Measurements from ENCODE around the gene NKAIN4.
"Not testable (repeated sequence)": the region's sequence is repeated elsewhere in the genome, so short reads cannot be mapped to it uniquely, and the experiment has no call there.

NKAIN4 gene

DNA sequence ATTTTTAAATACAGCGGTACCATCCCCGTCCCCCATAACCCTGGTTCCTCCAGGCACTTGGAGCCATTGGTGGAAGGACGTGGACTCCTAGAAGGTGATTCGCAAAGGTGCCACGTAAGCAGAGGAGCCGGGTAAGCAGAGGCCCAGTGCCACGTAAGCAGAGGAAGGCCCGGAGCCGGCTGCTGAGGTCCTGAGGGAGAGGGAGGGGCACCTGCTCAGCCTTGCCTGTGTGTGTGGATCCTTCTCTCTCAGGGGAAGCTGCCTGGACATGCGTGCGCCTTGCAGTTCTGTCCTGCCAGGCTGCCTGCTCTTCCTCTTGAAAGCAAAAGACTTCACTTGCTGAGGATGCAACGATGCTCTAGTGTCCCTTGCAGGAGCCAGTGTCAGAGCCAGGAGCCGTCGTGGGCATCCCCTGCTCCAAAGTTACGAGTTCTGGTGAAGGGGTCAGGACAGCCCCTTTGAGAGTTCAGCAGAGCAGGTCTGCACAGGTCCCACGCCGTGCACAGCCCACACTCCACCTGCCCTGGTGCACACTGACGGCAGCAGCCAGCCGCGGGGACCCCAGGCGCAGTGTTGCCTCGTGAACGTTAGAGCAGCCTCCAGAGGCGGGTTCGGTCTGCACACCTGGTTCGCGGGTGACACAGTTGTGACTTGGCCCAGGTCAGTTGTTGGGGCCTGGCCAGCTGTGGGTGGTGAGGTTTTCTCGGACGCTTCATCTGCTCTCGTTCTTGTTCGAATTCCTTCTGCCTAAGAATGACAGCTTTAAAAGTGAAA is 1.9 kb upstream of the NKAIN4 start:
- DNase-seq = no peak

DNA sequence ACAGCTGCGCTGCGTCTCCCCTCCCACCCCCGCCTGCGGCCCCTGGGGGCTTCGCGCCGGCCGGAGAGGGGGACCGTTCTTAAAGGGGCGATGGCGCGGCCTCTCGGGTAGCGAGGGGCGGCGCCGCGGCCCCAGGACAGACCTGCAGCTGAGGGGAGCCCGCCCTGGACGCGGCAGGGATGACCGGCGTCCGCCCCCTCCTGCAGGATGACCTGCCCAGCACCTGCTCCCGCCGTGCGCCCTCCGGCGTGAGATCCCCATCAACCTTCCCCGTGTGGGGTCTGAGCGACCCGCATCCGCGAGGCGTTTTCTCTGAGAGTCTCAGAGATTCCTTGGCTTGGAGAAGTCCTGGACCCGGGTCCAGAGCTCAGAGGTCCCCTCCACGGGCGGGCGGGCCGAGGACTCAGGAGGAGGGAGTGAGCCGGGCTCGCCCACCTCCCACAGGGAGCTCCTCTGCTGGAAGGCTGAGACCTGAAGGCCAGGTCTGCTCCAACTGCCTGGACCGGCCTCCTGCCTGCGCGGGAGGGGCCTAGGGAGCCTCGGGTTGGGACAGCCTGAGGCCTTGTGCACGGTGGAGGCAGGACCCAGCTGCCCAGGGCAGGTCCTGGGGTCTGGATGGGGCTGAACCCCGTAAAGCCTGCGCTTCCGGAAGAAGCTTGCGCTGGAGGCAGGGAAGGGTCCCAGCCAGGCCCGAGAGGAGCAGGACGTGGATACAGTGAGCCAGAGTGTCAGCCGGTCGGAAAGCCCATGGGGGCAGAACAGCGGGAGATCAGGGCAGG is 532 bp upstream of the NKAIN4 start:
- no peak for DNase-seq

DNA sequence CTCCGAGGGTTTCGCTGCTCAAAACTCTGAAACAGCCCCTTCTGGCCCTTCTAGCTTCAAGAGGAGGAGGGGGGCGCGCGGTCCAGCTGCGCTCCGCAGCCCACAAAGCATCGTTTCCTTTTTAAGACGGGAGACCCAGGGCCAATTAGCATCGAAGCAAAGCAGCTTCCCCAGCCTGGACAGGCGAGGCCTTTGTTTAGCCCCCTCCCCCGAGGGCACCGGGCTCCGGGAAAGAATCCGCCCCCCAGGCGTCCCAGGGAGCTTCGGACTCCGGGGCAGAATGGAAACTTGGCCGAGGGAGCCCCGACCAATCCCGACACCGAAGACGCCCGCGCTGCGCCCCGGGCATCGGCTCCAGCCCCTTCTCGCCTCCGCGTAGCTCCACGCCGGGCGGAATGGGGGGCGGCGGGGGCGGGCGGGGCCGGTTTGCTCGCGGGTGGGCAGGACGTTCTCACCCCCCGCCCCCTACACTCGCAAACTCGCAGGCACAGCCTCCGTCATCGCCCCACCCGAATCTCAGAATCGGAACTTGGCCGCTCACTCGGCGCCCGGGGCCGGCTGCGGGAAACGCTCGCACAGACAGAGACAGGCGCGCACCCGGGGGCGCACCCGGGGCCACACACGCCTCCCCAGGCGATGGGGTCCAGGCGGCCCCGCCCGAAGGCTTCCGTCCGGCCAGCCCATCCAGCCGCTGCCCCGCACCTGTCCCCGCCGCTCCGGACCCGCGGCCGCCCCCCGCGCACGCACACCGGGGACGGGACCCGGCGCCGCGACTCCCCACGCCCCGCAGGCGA is 628 bp downstream of the NKAIN4 start:
- DNase-seq = no peak

- DNase-seq = no peak
These were observed 1.2 kb downstream of the NKAIN4 start for GRCh38 chr20:63253065-63253437.

DNA sequence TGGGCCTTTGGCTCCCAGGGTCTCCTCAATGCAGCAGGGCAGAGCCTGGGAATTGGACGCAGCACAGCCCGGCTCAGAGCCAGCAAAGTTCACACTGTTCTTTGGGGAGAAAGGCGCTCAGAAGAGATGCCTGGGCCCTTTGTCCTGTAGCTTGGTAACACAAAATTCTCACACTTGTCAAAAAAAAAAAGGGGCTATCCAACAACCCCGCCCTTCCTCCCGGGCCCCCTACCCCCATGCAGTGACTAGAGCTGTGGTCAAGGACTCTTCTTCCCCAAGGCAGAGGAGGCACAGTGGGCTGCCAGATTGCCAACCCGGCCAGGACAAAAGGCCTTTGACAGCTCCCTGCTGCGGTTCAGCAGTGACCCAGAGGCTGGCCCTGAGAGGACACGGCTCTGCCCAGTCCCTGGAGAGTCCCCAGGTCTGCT is 2.0 kb downstream of the NKAIN4 start:
- no peak for DNase-seq

- not testable (repeated sequence) for DNase-seq
These were observed 2.9 kb downstream of the NKAIN4 start for GRCh38 chr20:63251350-63251749.

DNA sequence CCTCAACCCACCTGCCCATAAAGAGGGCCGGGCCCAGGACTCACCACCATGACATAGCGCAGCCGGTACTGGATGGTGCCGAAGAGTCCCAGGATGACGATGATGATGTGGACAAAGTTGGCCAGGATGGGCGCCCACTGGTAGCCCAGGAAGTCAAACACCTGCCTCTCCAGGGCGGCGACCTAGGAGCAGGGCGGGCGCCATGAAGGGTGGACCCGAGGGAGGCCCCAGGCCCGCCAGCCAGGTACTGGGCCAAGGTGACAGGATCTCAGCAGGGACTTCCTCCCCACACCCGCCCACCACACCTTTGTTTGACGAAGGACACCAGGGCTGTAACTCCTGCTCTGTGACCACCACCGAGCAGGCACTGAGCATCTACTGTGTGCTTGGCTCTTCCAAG is 4.4 kb downstream of the NKAIN4 start:
- no peak for DNase-seq

GRCh38 chr20:63248835-63249591 is 5.2 kb downstream of the NKAIN4 start:
- no peak for DNase-seq

- no peak for DNase-seq
These were observed 6.5 kb downstream of the NKAIN4 start for GRCh38 chr20:63247671-63248228.

- no peak for DNase-seq
These were observed 7.6 kb downstream of the NKAIN4 start for GRCh38 chr20:63246490-63247288.

GRCh38 chr20:63244468-63244867 is 9.8 kb downstream of the NKAIN4 start:
- no peak for DNase-seq

DNA sequence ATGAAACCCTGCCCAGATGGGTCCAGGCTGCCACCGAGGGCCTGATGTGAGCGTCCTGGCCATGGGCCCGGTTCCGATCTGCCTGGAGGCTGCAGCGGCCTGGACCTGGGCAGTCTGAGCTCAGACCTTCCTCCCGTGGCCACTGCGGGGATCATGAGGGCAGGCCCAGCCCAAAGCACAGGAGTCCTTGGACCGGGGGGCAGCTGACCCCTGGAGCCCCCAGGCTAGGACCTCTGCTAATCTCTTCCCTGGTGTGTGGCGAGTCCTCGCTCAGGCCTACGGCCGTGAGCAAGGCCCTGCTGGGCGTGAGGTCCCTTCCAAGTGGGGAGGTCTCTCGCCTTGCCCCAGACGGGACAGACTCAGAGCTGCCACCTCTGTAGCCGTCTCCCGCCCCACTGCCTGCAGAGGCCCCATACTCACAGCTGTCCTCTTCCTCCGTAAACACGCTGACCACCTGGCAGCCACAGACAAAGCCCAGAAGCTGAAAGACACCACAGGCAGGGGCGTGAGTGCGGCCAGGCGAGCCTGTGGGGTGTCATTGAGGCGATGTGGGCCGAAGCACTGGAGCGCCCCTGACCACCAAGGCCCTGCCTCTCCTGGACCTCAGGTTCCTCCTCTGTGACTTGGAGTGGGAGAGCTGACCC is 10.5 kb downstream of the NKAIN4 start:
- DNase-seq = no peak

GRCh38 chr20:63242736-63243135 is 11.5 kb downstream of the NKAIN4 start:
- DNase-seq = no peak

- DNase-seq = no peak
These were observed 13.0 kb downstream of the NKAIN4 start for GRCh38 chr20:63241272-63241671.

GRCh38 chr20:63240004-63240403 is 14.3 kb downstream of the NKAIN4 start:
- no peak for DNase-seq

DNA sequence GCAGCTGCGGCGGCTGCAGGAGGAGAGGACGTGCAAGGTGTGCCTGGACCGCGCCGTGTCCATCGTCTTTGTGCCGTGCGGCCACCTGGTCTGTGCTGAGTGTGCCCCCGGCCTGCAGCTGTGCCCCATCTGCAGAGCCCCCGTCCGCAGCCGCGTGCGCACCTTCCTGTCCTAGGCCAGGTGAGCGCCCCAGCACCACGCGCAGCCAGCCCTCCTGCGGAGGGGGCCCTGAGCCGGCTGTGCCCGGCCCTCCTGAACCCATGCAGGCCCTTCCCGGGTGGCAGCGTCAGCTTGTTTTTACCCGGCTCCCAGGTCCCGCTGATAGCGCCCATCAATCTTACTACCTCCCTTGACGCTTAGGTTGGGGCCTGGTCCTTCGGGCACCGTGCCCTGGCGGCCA is 14.8 kb downstream of the NKAIN4 start:
- DNase-seq = no peak

- no peak for DNase-seq
These were observed 15.6 kb downstream of the NKAIN4 start for GRCh38 chr20:63238514-63239125.

DNA sequence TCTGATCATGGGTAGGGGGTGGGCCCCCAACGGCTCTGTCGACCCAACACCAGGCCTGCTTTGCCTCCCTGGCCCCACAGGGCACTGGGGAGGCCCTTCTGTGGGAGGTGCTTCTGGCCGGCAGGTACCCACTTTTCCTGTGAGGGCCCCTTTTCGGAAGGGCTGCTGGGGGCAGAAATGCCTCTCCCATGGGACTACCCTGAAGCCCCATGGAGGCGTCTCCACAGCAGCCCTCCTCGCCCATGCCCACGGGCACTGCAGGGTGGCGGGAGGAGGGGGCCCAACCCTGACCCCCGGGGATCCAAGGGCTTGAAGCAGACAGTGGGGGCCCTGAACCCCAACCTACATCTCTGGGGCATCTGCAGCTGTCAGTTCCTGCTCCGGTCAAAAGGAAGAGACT is 16.2 kb downstream of the NKAIN4 start:
- DNase-seq = no peak

DNA sequence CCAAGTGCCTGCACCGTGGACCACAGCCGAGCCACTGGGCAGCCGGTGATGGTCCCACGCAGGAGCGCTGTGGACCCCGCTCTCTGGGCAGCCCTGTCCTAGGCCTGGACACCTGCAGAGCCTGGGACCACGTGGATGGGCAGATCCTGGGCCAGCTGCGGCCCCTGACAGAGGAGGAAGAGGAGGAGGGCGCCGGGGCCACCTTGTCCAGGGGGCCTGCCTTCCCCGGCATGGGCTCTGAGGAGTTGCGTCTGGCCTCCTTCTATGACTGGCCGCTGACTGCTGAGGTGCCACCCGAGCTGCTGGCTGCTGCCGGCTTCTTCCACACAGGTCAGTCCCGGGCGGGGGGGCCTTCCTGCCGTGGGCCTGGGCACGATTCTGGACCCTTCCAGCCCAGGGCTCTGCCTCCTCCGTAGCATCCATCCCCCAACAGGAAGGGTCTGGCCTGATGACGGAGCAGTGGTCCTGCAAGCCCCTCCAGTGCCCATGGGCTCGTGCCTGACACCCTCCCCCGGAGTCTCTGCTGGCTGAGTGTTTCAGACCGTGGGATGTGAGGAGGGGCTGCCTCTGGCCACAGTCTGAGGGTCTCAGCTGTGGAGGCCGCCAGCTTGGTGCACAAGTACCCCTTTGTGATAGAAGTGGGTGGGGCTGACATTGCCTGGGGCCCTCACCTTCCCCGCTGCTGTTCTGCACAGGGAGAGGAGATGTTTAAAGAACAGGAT is 18.0 kb downstream of the NKAIN4 start:
- DNase-seq = no peak

All from inflammatory macrophage treated with lipopolysaccharide for 1 hour (primary cell).